ENCODE results near the gene FBXO27.

The FBXO27 gene

GRCh38 chr19:38980583-38981374 is 51.6 kb downstream of the FBXO27 start:
- no peak for DNase-seq

- DNase-seq: no peak
Measured at GRCh38 chr19:38979812-38980211, 52.5 kb downstream of the FBXO27 start.

- no peak for DNase-seq
Measured at GRCh38 chr19:38978326-38978689, 54.0 kb downstream of the FBXO27 start.

GRCh38 chr19:38977445-38978325 is 54.7 kb downstream of the FBXO27 start:
- DNase-seq: no peak

GRCh38 chr19:38975861-38976271 is 56.5 kb downstream of the FBXO27 start:
- DNase-seq: peak; percentile 59

GRCh38 chr19:38975214-38975860 is 57.0 kb downstream of the FBXO27 start, which contains the start of gene FBXO17:
Gene FBXO17 (minus strand): TSS chr19:38975742. CDS start chr19:38950319, 25,423 bp downstream.
- peak; percentile 77 for DNase-seq

- DNase-seq: no peak
Measured at GRCh38 chr19:38974624-38975213, 57.6 kb downstream of the FBXO27 start.
